ENCODE measurements around the gene USP27X. TPM values are rescaled to one million over a fixed set of nuclear protein-coding genes. Genes with fewer than 3 reads are reported as not detected.

Gene USP27X
- total RNA-seq, 4 donors from 2014 or later: 0.40 to 2.6 (median 1.6) TPM; not detected in 1

DNA sequence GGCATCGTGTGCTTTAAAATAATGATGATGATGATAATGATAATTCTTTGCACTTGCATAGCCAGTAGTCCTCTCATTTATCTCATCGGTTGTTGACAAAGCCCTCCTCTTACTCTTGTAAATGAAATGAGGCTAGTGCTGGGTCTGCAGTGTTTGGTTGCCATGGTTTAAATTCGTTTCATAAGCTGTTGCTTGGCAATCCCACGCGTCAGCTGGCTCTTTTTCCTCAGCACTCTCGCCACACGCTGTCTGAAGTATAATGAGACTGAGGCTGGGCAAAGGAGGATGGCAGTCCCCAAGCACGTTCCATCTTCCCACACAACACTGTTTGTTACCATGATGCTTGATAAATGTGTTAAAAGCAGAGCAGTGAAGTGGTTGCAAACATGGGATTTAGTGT, 34.7 kb upstream of the USP27X start:
- no peak overlapping the region for H3K27ac ChIP-seq
- H3K9me3 ChIP-seq: no peaks in the 10 kb centered on the region
- DNase-seq: no peak
- H3K4me3 ChIP-seq: no peak overlapping the region
- H3K36me3 ChIP-seq: no peaks in the 10 kb centered on the region
- in situ Hi-C loops (cut with MboI; ENCODE audit: low pct_ligation_motif_present in 1 of 4, low pct_unique_long_range_greater_than_20kb in 1 of 4, low sequenced_read_pairs in 3 of 4): no loop called here
- no peaks in the 10 kb centered on the region for H3K27me3 ChIP-seq
- H3K4me1 ChIP-seq: no peaks in the 10 kb centered on the region
- intact Hi-C loops (cut with DNase I; ENCODE audit: low total_unique reads): no loop called here
- no peak for TF ChIP-seq POLR2AphosphoS5 (IDR thresholded peaks at IDR 0.05)
- TF ChIP-seq, protein P1, sequence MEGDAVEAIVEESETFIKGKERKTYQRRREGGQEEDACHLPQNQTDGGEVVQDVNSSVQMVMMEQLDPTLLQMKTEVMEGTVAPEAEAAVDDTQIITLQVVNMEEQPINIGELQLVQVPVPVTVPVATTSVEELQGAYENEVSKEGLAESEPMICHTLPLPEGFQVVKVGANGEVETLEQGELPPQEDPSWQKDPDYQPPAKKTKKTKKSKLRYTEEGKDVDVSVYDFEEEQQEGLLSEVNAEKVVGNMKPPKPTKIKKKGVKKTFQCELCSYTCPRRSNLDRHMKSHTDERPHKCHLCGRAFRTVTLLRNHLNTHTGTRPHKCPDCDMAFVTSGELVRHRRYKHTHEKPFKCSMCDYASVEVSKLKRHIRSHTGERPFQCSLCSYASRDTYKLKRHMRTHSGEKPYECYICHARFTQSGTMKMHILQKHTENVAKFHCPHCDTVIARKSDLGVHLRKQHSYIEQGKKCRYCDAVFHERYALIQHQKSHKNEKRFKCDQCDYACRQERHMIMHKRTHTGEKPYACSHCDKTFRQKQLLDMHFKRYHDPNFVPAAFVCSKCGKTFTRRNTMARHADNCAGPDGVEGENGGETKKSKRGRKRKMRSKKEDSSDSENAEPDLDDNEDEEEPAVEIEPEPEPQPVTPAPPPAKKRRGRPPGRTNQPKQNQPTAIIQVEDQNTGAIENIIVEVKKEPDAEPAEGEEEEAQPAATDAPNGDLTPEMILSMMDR (IDR thresholded peaks at IDR 0.05): no peak
- TF ChIP-seq POLR2A (IDR thresholded peaks at IDR 0.05): no peak
- TF ChIP-seq EP300 (IDR thresholded peaks at IDR 0.05; ENCODE audit: low read depth): no peak
- WGBS, 2 donors (ENCODE audit: low coverage in 1 of 2): 64 to 65% methylated on average over 2 to 8 of the region's 8 CpGs

DNA sequence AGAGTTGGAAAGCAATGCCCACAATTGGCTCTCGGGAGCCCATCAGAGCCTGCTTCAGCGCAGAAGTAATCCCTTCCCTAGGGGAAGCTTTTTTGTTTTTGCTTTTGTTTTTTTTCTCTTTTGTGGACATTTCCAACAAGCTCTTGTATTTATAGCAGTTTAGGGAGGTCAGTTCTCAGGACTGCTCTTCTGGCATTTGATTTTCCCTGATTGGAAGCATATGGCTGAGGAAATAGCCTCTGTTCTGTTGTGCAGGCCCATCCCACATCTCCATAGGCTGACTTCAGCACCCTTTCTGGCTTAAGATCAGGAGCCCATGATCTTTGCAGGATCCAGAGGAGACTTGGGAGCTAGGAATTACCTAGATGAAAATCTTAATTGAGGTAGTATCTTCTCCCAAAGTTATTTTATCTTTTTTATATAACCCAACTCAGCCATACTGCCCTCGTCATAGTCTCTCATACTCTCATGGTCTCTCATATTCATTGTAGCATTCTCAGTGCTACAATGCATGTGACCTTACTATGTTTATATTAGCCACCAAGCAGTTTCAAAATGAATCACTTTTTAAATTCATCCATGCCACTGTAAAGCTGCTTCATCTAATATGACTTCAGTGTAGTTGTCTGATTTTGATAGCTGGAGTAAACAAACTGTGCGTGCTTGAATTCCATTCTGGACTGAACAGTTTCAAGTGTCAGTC, 33.4 kb upstream of the USP27X start:
- intact Hi-C loops (cut with DNase I; ENCODE audit: low total_unique reads): no loop called here
- Histone ChIP-seq H3K36me3 (no peaks in the 10 kb centered on the region), H3K4me1 (no peaks in the 10 kb centered on the region), H3K9me3 (no peaks in the 10 kb centered on the region), H3K4me3 (no peak overlapping the region), H3K27me3 (no peaks in the 10 kb centered on the region), H3K27ac (no peak overlapping the region)
- TF ChIP-seq POLR2A (IDR thresholded peaks at IDR 0.05) (no peak), POLR2AphosphoS5 (IDR thresholded peaks at IDR 0.05) (no peak), EP300 (IDR thresholded peaks at IDR 0.05; ENCODE audit: low read depth) (no peak)
- TF ChIP-seq, protein P1 (IDR thresholded peaks at IDR 0.05): no peak
- in situ Hi-C loops (cut with MboI; ENCODE audit: low pct_ligation_motif_present in 1 of 4, low pct_unique_long_range_greater_than_20kb in 1 of 4, low sequenced_read_pairs in 3 of 4): no loop called here
- no peak for DNase-seq
- 71% methylated on average over 4 of the region's 4 CpGs; no CpG with 5 or more reads in 1 of the 2 donors for WGBS, 2 donors (ENCODE audit: low coverage in 1 of 2)

DNA sequence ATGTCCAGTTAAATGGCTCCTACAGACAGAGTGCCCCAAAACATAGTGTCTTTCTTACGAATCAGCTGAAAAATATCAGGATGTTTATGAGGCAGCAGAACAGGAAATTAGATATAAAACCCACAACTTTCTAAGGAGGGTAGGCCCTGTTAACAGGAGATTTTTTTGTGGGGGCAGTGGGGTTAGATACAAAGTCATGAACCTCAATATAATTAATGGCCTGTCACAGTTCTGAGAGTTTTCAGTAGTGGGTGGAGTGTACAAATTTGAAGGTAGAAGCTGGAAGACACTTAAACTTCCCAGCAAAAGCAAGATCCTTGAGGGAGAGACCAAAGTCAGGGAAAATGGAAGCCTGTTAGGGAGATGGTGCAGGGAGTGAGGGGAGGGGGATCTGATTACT, 32.8 kb upstream of the USP27X start:
- H3K36me3 ChIP-seq: no peaks in the 10 kb centered on the region
- in situ Hi-C loops (cut with MboI; ENCODE audit: low pct_ligation_motif_present in 1 of 4, low pct_unique_long_range_greater_than_20kb in 1 of 4, low sequenced_read_pairs in 3 of 4): no loop called here
- WGBS, 2 donors (ENCODE audit: low coverage in 1 of 2): 53 to 75% methylated on average over 1 of the region's 1 CpG
- intact Hi-C loops (cut with DNase I; ENCODE audit: low total_unique reads): no loop called here
- no peaks in the 10 kb centered on the region for H3K9me3 ChIP-seq
- no peak overlapping the region for H3K4me3 ChIP-seq
- DNase-seq: no peak
- no peaks in the 10 kb centered on the region for H3K4me1 ChIP-seq
- TF ChIP-seq, protein P1 (IDR thresholded peaks at IDR 0.05): no peak
- no peak for TF ChIP-seq POLR2A (IDR thresholded peaks at IDR 0.05)
- TF ChIP-seq POLR2AphosphoS5 (IDR thresholded peaks at IDR 0.05): no peak
- no peak for TF ChIP-seq EP300 (IDR thresholded peaks at IDR 0.05; ENCODE audit: low read depth)
- no peak overlapping the region for H3K27ac ChIP-seq
- no peaks in the 10 kb centered on the region for H3K27me3 ChIP-seq

DNA sequence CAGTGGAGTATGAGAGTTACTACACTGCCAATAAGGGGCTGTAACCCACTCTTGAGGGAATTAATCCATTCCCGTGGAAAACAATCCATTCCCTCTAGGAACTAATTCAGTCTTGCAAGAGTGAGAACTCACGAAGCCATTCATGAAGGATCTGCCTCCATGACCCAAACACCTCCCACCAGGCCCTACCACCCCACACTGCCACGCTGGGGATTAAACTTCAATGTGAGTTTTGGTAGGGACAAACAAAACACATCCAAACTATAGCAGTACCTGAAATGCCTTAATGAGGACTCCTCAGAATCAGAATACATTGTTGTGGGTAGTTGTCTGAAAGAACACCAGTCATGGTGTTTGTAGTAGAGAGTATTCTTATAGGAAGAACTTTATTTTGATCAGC, 31.0 kb upstream of the USP27X start:
- no peaks in the 10 kb centered on the region for H3K9me3 ChIP-seq

More for the DNA sequence above, 31.0 kb upstream of the USP27X start:
- TF ChIP-seq POLR2A (IDR thresholded peaks at IDR 0.05) (no peak), EP300 (IDR thresholded peaks at IDR 0.05; ENCODE audit: low read depth) (no peak), POLR2AphosphoS5 (IDR thresholded peaks at IDR 0.05) (no peak)
- TF ChIP-seq, protein P1 (IDR thresholded peaks at IDR 0.05): no peak
- no peaks in the 10 kb centered on the region for H3K4me1 ChIP-seq
- H3K27ac ChIP-seq: no peak overlapping the region
- in situ Hi-C loops (cut with MboI; ENCODE audit: low pct_ligation_motif_present in 1 of 4, low pct_unique_long_range_greater_than_20kb in 1 of 4, low sequenced_read_pairs in 3 of 4) (no loop called here), intact Hi-C loops (cut with DNase I; ENCODE audit: low total_unique reads) (no loop called here)
- no peaks in the 10 kb centered on the region for H3K36me3 ChIP-seq
- no peak for DNase-seq
- H3K27me3 ChIP-seq: no peaks in the 10 kb centered on the region
- WGBS, 2 donors (ENCODE audit: low coverage in 1 of 2): 80% methylated on average over 1 to 3 of the region's 3 CpGs
- H3K4me3 ChIP-seq: no peak overlapping the region
